PC-9 (cell line): ENCODE data around the gene RAD23A. TPM values are rescaled to one million over a fixed set of nuclear protein-coding genes. Genes with fewer than 3 reads are reported as not detected.

ENCODE experiments used
- BruUV-seq: library from RNA; stranded (reverse); fragments of 400-500 nt; replicated peaks from 2 replicates; lab custom pipeline; 2021; lab: Mats Ljungman, UMichigan
- CTCF ChIA-PET: fragments of 300-600 bp; sonication (Branson Sonifier 250); formaldehyde crosslinking; loops from one replicate; lab custom pipeline; 2022; ENCODE audit warnings: antibody characterized with exemption; lab: Charles Lee
- POLR2A ChIA-PET: fragments of 300-600 bp; sonication (Branson Sonifier 250); formaldehyde crosslinking; loops from one replicate; lab custom pipeline; 2022; ENCODE audit warnings: antibody characterized with exemption; ENCODE audit not compliant: unreplicated experiment; lab: Charles Lee
- DNase-seq, 2 experiments: peaks; one replicate each; pipeline versions ENCODE4 v3.0.0 to v3.0.0-alpha.2; 2015 to 2022; ENCODE audit warnings: mixed read lengths in 1 of 2
- H2AFZ ChIP-seq: fragments of 200-600 bp; sonication (generic); 2 replicates; pipeline ENCODE4 v1.8.1; 2017; ENCODE audit warnings: antibody characterized with exemption
- H3F3A ChIP-seq: fragments of 200-600 bp; sonication (generic); 2 replicates; pipeline ENCODE4 v1.8.1; 2017; ENCODE audit warnings: antibody characterized with exemption, mild to moderate bottlenecking, low read depth; ENCODE audit not compliant: insufficient read depth
- H3K27ac ChIP-seq: fragments of 200-600 bp; sonication (generic); 2 replicates; pipeline ENCODE4 v1.6.1; 2016; ENCODE audit warnings: mixed run types
- H3K27me3 ChIP-seq: fragments of 200-600 bp; sonication (generic); 2 replicates; pipeline ENCODE4 v1.6.1; 2016; ENCODE audit warnings: low read depth, mixed run types; ENCODE audit not compliant: insufficient read depth
- H3K36me3 ChIP-seq: fragments of 200-600 bp; sonication (generic); 2 replicates; pipeline ENCODE4 v1.6.1; 2016; ENCODE audit warnings: low read depth, mixed run types
- H3K4me1 ChIP-seq: fragments of 200-600 bp; sonication (generic); replicated peaks from 2 replicates; pipeline ENCODE4 v1.6.1; 2016; ENCODE audit warnings: mixed run types; ENCODE audit not compliant: insufficient read depth
- H3K4me2 ChIP-seq: fragments of 200-600 bp; sonication (generic); 2 replicates; pipeline ENCODE4 v1.6.1; 2017; ENCODE audit warnings: mixed run types
- H3K4me3 ChIP-seq: fragments of 200-600 bp; sonication (generic); 2 replicates; pipeline ENCODE4 v1.6.1; 2016; ENCODE audit warnings: mixed run types
- H3K79me2 ChIP-seq: fragments of 200-600 bp; sonication (generic); 2 replicates; pipeline ENCODE4 v1.6.1; 2017; ENCODE audit warnings: low read depth, mixed run types
- H3K9me2 ChIP-seq: fragments of 200-600 bp; sonication (generic); 2 replicates; pipeline ENCODE4 v1.8.1; 2017; ENCODE audit warnings: mild to moderate bottlenecking; ENCODE audit not compliant: insufficient read depth
- H3K9me3 ChIP-seq: fragments of 200-600 bp; sonication (generic); 2 replicates; pipeline ENCODE4 v1.8.1; 2016; ENCODE audit warnings: low read depth; ENCODE audit not compliant: insufficient read depth
- H4K20me1 ChIP-seq: fragments of 200-600 bp; sonication (generic); 2 replicates; pipeline ENCODE4 v1.8.1; 2017; ENCODE audit not compliant: insufficient read depth
- CTCF ChIP-seq: fragments of 200-600 bp; sonication (generic); conservative IDR thresholded peaks from 2 replicates; pipeline ENCODE4 v1.6.1; 2017; ENCODE audit warnings: mixed run types, antibody characterized with exemption, mild to moderate bottlenecking, moderate library complexity
- EZH2 ChIP-seq: fragments of 200-600 bp; sonication (generic); IDR thresholded peaks from 2 replicates; pipeline ENCODE4 v1.8.0; 2017; ENCODE audit warnings: antibody characterized with exemption, low read depth
- intact Hi-C: fragments of 100-400 bp; cut with micrococcal nuclease; formaldehyde crosslinking; loops from one replicate; pipeline ENCODE4 v1.10.0; 2022; ENCODE audit not compliant: unreplicated experiment
- total RNA-seq: library from RNA; stranded (reverse); gene quantifications from 2 replicates; pipeline ENCODE4 v1.2.3, GENCODE V29; 2021

RAD23A gene
- total RNA-seq, 1 experiment from 2014 or later = 186 TPM

DNA sequence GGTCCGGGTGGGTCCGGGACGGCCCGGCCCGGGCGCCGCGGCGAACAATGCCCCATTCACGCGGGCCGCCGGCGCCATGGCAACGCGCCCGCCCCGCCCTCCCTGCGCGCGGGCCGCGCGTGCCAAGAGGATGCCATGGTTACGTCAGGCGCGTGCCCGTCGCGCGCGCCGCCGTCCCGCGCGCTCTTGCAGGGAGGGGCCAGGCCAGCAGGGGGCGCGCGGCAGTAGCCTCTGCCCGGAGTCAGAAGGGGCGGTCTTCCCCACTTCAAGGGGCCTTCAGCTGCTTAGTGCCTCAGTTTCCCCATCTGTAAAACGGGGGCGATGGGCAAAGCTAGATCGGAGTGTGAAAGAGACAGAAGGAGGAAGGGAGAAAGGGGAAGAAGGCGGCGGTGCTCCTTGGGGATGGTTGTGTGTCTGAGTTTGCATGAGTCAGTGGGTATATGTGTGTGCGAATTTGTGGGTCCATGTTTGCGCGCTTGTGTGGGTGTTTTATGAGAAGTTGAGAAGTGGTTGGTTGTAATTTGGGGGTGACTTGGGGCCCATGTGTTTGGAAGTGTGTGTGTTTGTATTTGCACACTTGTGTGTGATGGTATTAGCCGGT, 38.0 kb downstream of the RAD23A start:
- H4K20me1 ChIP-seq = no peaks in the 10 kb centered on the region
- DNase-seq = peak in 1 of 2 experiments; percentile 78
- POLR2A ChIA-PET = no interaction called here
- H3K9me2 ChIP-seq = no peaks in the 10 kb centered on the region
- no peak overlapping the region; the same call in 1 of the 2 replicates for H3K4me3 ChIP-seq
- H3K4me1 ChIP-seq = peaks cover 15% of the 10 kb centered on the region
- H3K36me3 ChIP-seq = no peaks in the 10 kb centered on the region
- BruUV-seq = no TSS peak
- no peaks in the 10 kb centered on the region for H3K9me3 ChIP-seq
- peaks cover 19% of the 10 kb centered on the region for H3K27me3 ChIP-seq
- no peaks in the 10 kb centered on the region for H3K79me2 ChIP-seq
- H3K27ac ChIP-seq = no peak overlapping the region
- no peak overlapping the region for H2AFZ ChIP-seq
- H3K4me2 ChIP-seq = peak overlapping the region; percentile 40
- intact Hi-C loops = loop anchor here (1.0 to 2.0 kb wide), 2 partner anchors 78 to 111 kb away; no protein-coding TSS in a partner anchor
- H3F3A ChIP-seq = peaks cover 22% of the 10 kb centered on the region; the same call in 1 of the 2 replicates
- TF ChIP-seq CTCF = peak; percentile 97
- no peak for TF ChIP-seq EZH2
- CTCF ChIA-PET = interaction anchor here (0.7 to 1.0 kb wide), 3 partner anchors 72 to 77 kb away, joined by 3 to 5 read pairs (median 5); no protein-coding TSS in a partner anchor

- no peaks in the 10 kb centered on the region for H4K20me1 ChIP-seq
- H3K79me2 ChIP-seq = no peaks in the 10 kb centered on the region
- no peak for DNase-seq
- intact Hi-C loops = loop anchor here (2.0 kb wide), 1 partner anchor 111 kb away; no protein-coding TSS in a partner anchor
- no peak for TF ChIP-seq CTCF
- no peak for TF ChIP-seq EZH2
- H3K9me3 ChIP-seq = no peaks in the 10 kb centered on the region
- H3K36me3 ChIP-seq = no peaks in the 10 kb centered on the region
- peaks cover 19% of the 10 kb centered on the region for H3K27me3 ChIP-seq
- H3K4me2 ChIP-seq = peak overlapping the region; percentile 55
- no peak overlapping the region for H3K4me3 ChIP-seq
- ChIA-PET CTCF (interaction anchor here (0.7 to 1.9 kb wide), 5 partner anchors 71 to 1916 kb away, joined by 3 to 12 read pairs (median 4); no protein-coding TSS in a partner anchor), POLR2A (no interaction called here)
- BruUV-seq = no TSS peak
- H3K27ac ChIP-seq = no peak overlapping the region
- H2AFZ ChIP-seq = no peak overlapping the region
- H3F3A ChIP-seq = peaks cover 22% of the 10 kb centered on the region; the same call in 1 of the 2 replicates
- H3K4me1 ChIP-seq = peaks cover 15% of the 10 kb centered on the region
- no peaks in the 10 kb centered on the region for H3K9me2 ChIP-seq
Observed at GRCh38 chr19:12984143-12984627, 38.5 kb downstream of the RAD23A start.

- Histone ChIP-seq H3K79me2 (no peaks in the 10 kb centered on the region), H3K4me1 (peaks cover 15% of the 10 kb centered on the region), H3K27ac (no peak overlapping the region), H3K36me3 (no peaks in the 10 kb centered on the region), H3K9me3 (no peaks in the 10 kb centered on the region), H3K4me2 (peak overlapping the region; percentile 55), H3K9me2 (no peaks in the 10 kb centered on the region), H3K27me3 (peaks cover 19% of the 10 kb centered on the region), H4K20me1 (no peaks in the 10 kb centered on the region), H2AFZ (no peak overlapping the region), H3F3A (peaks cover 22% of the 10 kb centered on the region; the same call in 1 of the 2 replicates), H3K4me3 (no peak overlapping the region)
- no TSS peak for BruUV-seq
- no peak for DNase-seq
- intact Hi-C loops = loop anchor here (1.0 to 2.0 kb wide), 2 partner anchors 50 to 110 kb away; no protein-coding TSS in a partner anchor
- TF ChIP-seq EZH2 = no peak
- no peak for TF ChIP-seq CTCF
- ChIA-PET CTCF (interaction anchor here (0.7 to 1.9 kb wide), 7 partner anchors 19 to 1916 kb away, joined by 3 to 12 read pairs (median 3); no protein-coding TSS in a partner anchor), POLR2A (no interaction called here)
Observed at GRCh38 chr19:12984683-12985048, 39.0 kb downstream of the RAD23A start.
